HG02588 (cell line): ENCODE data around the gene PRKCSH.
"Not testable (repeated sequence)": the region's sequence is repeated elsewhere in the genome, so short reads cannot be mapped to it uniquely, and the experiment has no call there.

Source experiments
- ATAC-seq: cut with Tn5 transposase; IDR thresholded peaks from one replicate; pipeline ENCODE4 v1.9.1; 2021; ENCODE audit warnings: mild to moderate bottlenecking, moderate library complexity; ENCODE audit not compliant: unreplicated experiment

The PRKCSH gene

DNA sequence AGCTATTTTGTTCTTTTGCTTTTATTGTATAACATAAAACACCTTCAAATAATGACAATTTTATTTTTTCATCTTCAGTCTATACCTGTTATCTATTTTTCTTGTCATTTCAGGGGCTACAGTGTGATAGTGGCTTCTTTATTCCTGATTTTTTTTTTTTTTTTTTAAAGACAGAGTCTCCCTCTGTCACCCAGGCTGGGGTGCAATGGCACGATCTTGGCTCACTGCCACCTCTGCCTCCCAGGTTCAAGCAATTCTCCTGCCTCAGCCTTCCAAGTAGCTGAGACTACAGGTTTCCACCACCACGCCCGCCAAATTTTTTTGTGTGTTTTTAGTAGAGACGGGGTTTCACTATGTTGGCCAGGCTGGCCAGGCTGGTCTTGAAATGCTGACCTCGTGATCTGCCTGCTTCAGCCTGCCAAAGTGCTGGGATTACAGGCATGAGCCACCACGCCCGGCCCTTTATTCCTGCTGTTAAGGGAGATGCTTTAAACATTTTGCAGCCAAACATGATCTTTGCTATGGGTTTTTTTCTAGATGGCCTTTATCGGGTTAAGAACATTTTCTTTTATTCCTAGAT is 32.9 kb downstream of the PRKCSH start:
- not testable (repeated sequence) for ATAC-seq

DNA sequence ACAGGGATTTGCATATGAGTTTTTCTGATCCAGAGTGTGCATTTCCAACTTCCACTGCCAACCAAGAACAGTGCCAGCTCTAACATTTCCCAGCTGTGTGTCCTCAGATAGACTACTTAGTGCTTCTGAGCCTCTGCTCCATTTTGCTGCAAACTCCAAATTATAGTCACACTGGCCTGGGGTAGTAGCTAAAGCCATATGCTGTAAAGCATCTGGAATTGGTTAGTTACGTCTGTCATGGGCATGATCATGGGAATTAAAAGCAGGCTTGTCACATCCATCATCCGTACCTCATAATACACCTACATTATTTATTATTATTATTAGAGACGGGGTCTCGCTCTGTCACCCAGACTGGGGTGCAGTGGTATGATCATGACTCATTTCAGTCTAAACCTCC is 38.3 kb downstream of the PRKCSH start:
- no peak for ATAC-seq

DNA sequence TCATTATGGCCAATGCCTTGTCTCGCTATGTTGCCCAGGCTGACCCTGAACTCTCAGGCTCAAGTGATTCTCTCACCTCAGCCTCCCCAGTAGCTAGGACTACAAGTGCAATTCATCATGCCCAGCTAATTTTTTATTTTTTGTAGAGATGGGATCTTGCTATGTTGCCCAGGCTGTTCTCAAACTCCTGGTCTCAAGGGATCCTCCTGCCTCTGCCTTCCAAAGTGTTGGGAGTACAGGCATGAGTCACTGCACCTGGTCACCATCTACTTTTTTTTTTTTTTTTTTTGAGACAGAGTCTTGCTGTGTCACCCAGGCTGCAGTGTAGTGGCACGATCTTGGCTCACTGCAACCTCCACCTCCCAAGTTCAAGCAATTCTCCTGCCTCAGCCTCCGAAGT is 39.9 kb downstream of the PRKCSH start:
- ATAC-seq, result not testable (repeated sequence)

DNA sequence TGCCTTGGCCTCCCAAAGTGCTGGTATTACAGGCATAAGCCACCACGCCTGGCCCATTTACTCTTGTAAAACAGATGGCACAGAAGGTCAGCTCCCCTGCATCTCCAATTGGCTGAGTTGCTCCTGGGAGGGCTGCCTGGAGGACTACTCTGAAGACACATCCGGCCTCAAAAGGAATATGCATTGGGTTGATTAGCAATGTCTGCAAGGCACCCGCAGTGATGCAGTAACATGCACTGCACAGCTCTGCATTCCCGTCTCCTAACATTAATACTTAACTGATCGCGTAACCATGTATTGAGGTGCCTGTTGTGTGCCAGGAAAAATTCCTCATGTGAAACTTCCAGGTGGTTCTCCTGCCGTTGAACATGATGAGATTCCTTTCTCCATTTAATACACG is 40.4 kb downstream of the PRKCSH start:
- ATAC-seq, result no peak

DNA sequence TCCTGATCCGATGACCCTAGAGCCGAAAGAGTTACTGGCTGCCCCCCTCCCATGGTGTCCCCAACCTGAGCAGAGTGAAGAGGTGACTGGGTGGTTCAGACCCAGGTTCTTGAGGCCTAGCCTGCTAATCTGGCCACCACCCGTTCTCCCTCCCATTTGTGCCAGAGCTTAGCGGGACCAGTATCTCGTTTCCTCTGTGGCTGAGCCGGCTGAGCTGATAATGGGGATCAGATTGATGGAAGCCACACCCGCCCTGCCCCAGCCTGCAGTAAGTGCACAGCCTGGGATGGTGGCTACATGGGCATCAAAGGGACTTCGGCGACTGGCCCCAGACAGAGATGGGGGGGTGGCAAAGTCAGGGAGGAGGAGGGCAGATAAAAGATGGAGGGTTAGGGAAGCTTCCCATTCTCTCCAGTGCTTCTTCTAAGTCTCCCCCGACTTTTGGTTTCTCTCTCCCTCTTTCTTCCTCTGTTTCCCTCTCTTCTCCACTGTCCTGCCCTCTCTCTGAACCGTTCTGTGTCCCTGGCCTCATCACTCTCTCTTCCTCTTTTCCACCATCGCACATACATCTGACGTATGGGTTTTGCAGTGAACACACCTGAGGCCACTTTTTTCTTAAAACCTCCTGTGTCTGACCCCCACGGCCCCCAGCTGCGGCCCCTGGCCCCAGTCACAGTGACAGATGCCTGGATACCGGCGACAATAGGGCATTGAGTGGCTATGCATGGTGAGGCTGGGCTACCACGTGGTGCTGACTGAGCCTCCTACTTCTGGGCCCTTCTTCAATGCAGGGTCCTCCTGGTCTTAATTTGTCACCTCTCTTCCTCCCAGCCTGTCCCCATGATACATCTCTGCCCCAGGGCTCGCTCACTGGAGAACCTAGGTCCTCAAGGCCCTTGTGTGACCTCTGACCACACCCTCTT is 43.0 kb downstream of the PRKCSH start:
- no peak for ATAC-seq

DNA sequence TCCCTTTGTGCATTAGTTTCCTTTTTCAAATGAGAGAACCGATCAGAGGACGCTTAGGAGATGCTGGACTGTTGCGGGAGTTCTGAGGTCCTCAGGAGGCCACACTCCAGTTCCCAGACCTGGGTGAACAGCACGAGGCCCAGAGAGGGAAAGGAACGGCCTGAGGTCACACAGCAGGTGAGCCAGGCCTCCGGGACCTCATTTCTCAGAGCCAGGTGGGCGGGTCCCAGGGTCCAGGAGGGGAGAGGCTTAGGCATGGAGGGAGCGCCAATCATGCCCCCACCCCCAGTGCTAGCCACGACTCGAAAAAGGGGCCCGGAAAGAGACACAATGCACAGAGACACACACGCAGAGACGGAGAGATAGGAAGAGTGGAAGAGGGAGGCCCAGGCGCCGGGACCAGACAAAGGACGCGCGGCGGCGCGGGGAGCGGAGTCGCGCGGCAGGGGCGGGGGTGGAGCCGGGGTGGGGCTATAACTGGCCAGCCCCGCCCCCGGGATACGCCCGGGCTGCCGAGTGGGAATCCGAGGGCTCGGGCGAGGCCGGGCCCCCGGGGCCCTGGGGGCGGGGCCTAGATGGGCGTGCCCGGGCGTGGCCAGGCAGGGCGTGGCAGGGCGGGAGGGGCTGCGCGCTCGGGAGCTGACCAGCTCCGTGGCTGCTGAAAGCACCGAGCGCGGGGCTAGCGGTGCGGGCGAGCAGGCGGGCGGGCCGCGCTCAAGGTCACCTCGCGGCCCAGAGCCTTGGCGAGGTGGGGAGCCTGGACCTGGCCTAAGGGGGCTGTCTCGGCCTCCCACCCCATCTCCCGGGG is 43.9 kb downstream of the PRKCSH start:
- no peak for ATAC-seq

DNA sequence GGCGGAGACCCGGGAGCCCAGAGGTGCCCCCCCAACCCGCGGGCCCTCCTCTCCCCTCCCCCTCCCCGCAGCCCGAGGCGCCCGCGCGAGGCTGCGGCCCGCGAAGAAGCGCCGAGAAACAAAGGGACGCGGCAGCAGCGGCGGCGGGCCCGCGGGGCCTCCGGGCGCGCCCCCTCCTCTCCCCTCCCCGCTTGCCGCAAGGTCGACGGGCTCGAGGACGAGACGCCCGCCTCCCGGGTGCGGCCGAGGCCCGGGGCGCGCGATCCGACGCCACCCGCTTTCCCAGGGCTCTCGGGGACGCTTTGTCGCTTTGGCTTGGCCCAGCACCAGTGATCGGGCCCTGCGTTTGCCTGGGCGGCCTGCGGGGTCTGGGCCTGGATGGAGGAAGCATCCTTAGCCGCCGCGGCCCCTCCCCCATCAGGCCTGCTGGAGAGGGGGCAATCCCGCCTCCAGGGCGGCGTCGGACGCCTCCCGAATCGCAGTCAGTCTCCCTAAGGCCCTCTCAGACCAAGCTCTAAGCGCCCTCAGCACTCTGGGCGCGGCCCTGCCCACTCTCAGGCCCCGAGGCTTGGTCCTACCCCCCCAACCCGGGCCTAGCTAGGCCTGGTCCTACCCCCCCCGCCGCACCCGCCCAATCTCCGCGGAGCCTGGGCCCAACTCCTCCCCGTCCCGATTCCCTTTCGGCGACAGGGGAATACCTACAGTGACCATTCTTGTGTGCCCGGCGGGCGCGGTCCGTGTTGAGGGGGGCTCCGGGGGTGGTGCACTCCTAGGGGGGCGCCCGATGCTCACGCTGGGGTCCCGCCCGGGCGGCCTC is 44.7 kb downstream of the PRKCSH start:
- ATAC-seq, result no peak

DNA sequence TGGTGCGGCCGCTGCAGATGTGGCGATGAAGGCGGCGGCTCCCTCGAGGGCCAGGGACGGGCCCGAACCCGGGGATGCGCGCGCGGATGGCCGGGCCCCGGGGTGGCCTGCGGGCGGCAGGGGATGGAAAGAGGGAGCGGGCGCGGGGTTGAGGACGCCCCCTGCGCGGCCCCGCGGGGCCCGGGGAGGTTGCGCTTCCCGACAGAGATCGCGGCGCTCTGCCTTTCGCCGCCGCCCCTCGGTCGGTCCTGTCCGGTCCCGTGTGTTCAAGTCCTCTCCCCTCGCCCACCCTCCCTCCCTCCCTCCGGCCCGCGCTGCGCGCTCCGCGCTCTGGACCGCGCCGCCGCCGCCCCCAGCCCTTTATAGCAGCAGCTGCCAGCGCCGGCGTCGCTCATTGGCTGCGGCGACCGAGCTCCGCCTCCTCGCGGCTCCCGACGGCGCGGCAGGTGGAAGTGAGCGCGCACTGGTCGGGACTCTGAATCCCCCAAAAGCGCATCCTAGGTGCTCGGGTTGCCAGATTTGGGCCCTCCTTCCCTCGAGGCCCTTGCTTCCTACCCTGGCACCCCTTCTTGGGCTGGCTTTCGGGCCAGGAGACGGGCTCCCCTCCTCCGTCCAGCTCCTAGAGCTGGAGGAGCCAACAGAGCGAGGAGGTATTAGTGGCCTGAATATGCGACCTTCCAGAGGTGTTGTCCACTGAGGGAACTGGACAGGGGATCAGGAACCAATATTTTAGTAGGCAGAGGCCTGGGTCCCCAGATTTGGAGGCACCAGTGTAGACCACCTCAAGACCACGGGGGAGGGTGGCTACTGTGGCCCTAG is 45.5 kb downstream of the PRKCSH start, which contains the start of gene ELAVL3:
ELAVL3 (minus strand) TSS at position 332 of the 819 bp plus-strand sequence. CDS start 438 bp downstream, outside the sequence.
- no peak for ATAC-seq

DNA sequence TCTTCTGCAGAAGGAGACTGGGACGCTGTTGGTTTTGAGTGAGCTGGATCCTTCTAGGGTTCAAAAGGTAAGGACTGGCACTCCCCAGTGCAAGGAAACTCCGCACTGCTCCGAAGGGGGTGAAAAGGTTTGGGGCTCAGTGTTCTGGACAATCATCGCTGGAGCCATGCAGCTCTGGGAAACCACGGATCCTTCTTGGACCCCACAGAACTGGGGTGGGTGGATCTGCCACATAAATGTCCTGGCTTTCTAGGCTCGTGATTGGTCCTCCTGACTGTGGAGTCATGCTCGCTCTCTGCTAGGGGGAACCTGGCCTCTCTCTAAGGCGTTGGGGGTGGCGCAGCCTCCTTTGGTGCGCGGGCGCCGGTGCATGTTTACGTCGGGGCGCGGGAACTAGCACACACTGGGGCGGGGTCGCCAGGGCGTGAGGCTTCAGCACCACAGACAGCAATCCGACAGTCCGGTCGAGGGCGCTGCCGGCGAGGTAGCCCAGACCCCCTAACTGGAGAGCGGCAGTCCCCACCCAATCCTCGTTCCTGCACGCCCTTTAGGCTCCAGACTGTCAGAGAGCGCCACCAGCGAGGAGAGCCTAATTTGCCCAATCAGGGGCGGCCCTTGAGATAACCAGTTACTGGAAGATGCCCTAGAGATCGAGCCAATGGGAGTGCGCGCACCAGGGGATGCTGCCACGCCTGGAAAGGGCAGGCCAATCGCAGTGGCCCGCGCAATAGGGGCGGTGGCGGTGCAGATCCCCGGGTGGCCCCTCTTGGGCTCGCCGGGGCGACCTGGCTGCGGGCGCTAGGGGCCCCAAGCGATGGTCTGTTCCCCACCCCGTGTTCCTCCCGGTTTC is 46.3 kb downstream of the PRKCSH start:
- peak; percentile 67 for ATAC-seq

DNA sequence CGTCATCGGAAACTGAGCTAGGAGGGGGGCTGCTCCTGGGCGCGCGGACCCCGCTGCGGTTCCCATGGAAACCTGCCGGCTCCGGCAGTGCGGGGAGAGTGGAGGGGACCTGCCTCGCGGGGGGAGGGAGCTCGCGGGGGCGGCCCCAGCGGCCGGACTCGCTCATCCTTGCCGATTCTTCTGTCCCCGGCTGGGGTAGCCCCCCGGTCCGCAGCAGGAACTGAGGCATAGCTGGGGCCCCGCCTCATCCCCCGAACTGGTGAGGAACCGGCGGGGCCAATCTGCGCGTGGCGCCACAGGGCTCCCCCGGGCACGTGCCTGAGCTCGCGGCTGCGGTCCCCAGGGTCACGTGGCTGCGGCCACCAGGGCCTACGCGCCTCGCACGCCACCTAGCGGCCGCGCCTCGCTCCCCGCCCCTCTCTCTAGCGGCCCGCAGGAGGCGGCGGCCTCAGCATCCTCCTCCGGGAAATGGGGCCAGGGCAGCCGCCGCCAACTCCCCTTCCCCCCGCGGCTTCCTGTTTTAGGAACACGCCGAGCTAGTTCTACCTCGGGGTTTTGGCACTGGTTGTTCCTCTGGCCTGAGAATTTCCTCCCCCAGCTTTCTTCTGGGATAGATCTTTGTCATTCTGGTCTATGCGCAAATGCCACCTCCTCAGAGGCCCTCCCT is 47.1 kb downstream of the PRKCSH start:
- peak; percentile 46 for ATAC-seq

DNA sequence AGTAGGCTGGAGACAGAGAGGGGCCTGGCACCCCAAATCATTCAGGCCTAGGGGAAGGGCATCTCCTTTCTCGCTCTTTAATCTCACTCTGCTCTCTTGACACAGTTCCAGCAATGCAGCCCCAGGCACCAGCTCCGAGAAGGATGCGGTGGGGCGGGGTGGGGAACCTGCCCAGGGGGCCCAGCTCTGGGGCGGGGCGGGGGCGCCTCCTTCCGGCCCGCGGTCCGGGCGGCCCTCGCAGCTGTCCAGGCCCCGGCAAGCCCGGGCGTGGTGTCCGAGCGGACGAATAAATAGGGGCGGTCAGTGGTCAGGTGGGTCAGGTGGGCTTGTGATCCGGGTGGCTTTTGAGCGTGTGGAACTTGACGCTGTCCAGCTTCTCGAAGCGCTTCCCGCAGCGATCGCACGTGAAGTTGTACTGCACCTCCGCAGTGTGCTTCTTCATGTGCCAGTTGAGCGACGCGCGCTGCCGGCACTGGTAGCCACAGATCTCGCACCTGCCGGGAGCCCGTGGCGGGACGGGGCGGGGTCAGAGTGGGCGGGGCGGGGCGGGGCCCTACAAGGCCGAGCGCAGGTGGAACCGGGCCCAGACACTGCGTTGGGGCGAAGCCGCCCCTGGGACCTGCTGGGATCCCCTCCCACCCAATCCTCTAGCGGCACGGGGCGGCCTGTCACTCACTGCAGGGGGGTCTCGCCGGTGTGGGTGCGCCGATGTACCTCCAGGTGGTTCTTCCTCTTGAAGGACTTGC is 48.1 kb downstream of the PRKCSH start:
- ATAC-seq, result no peak

DNA sequence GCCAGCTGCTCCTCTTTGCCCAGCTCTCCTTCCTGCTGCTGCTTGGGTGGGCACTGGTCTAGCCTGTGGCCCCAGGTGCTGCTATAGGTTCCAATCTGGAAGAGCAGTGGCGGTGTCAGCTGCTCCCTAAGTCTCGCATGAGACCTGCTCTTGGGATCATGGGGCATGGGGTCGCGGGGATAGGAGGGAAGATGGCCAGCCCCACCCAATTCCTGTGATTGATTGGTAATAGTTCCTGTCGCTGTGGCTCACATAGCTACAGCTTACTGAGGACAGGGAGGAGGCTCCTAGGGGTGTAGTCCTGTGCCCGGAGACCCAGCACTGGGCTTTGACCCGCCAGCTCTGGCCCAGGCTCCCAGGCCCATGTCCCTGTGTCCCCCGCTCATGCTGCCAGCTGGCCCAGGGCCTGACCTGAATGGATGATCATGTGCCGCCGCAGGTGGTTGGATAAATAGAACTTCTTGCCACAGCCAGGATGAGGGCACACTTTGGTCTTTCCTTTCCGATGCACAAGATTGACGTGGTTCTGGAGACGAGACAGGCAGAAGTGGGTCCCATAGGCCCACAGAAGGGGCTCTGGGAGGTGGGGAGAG is 49.9 kb downstream of the PRKCSH start:
- ATAC-seq, result no peak

DNA sequence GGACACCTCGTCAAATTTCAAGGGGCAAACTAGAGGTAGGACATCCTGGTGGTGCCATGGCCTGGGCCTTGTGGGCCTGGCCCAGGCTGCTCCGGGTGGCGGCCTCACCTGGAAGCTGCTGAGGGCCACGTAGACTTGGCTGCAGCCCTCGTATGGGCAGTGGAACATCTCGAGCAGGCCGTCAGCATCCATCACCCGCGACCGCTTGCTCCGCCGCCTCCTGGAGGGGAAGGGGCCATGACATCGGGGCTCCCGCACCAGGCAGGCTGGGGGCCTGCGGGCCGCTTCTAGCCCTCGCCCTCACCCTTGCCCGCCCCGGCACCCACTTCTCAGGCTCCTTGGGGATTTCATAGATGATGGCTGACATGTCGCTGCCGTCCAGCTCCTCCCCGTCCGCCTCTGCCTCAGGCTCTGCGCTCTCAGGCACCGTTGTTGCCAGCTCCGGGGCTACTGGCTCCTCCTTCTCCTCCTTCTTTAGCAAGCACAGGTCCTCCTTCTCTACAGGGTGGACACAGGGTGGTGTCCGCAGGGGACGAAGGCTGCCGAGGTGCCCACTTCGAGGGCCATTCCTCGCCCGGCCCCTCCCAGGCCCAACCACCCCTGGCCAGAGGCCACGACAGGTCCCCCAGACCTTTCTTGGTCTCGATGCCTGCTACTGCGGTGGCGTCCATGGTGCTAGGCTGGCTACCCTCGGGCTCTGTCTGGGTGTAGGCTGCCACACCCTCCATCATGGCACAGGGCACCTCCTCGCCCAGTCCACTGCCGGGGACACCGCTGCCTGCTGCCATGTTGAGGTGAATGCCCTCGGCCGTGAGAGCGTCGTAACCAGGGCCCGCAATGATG is 51.4 kb downstream of the PRKCSH start:
- no peak for ATAC-seq

DNA sequence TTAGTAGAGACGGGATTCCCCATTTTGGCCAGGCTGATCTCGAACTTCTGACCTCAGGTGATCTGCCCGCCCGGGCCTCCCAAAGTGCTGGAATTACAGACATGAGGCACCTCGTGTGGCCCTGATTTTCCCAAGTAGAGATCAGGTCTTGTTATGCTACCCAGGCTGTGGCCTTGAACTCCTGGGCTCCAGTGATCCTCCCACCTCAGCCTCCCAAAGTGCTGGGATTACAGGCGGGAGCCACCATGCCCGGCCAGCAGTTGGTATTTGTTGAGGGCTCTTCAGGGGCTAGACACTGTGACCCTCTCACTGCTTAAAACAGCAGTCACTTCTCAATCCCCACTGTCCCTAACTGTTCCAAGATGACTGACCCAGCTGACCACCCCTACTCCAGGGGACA is 53.9 kb downstream of the PRKCSH start:
- ATAC-seq, result no peak

DNA sequence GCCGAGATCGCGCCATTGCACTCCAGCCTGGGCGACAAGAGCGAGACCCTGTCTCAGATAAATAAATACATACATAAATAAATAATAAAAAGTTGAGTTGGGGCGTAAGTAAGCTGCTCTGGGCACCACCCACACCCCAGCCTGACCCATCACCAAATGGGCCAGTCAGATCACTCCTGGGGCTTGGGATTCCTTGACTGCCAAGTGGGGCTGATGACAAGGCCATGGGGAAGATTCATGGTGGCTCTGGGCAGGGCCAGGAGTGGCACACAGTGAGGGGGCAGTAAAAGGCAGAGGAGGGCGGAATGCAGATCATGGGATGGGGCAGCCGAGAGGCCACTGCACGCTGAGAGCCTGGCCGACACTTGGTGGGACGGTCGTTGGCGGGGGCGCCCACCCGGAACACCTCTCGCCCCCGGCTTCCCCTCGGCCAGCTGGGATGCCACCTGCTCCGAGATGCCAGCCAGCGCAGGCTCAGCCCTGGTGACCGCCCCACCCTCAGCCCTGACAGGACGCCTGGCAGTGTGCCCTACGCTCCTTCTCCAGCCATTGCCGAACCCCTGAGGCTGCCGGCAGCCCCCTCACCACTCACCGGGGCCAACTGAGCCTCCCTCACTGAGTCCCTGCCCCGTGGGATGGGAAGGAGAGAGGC is 59.3 kb downstream of the PRKCSH start:
- ATAC-seq, result no peak

DNA sequence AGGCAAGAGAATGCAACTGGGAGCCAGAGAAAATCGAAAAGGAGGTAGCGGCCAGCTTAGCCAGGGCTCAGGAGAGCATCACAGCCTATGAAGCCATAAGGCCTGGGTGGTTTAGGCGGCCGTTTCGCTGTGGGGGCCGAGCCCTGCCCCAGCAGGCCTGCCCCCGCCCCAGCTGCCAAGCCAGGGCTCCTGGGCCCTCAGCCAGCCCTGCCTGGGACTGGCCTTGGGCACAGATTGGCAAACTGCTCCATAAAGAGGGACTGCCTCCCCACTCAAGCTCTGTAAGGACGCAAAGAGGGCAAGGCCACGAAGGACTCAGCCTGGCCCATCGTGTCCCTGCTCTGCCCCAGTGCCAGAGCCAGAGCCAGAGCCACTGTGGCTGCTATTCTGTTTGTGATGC is 60.0 kb downstream of the PRKCSH start:
- no peak for ATAC-seq
